GM12864 (cell line): ENCODE measurements around the gene MAST4.

Experiments
- DNase-seq: peaks from one replicate; pipeline ENCODE4 v3.0.0-alpha.2; 2011; ENCODE audit warnings: low read depth
- H3K4me3 ChIP-seq: 2 replicates; pipeline ENCODE4 v1.5.1; 2011; ENCODE audit warnings: mild to moderate bottlenecking, low read depth, low read length, control low read depth
- CTCF ChIP-seq: IDR thresholded peaks from 2 replicates; pipeline ENCODE4 v1.5.1; 2011; ENCODE audit warnings: low read depth, mild to moderate bottlenecking, moderate library complexity, low read length, control low read depth, inconsistent platforms; ENCODE audit errors: missing control alignments

Gene MAST4

GRCh38 chr5:66603164-66603563 is 7.0 kb downstream of the MAST4 start:
- no peak for DNase-seq
- TF ChIP-seq CTCF: no peak
- H3K4me3 ChIP-seq: no peak overlapping the region

- TF ChIP-seq CTCF: no peak
- H3K4me3 ChIP-seq: no peak overlapping the region
- DNase-seq: no peak
Observed at GRCh38 chr5:66603881-66604280, 7.7 kb downstream of the MAST4 start.

- H3K4me3 ChIP-seq: no peak overlapping the region
- TF ChIP-seq CTCF: no peak
- DNase-seq: no peak
Observed at GRCh38 chr5:66606713-66607112, 10.5 kb downstream of the MAST4 start.

- no peak for DNase-seq
- no peak overlapping the region for H3K4me3 ChIP-seq
- no peak for TF ChIP-seq CTCF
Observed at GRCh38 chr5:66608501-66608900, 12.3 kb downstream of the MAST4 start.

- no peak overlapping the region for H3K4me3 ChIP-seq
- no peak for DNase-seq
- no peak for TF ChIP-seq CTCF
Observed at GRCh38 chr5:66609615-66610014, 13.4 kb downstream of the MAST4 start.

GRCh38 chr5:66612226-66612625 is 16.0 kb downstream of the MAST4 start:
- no peak for TF ChIP-seq CTCF
- no peak for DNase-seq
- no peak overlapping the region for H3K4me3 ChIP-seq

- TF ChIP-seq CTCF: no peak
- H3K4me3 ChIP-seq: no peak overlapping the region
- DNase-seq: no peak
Observed at GRCh38 chr5:66615136-66615535, 18.9 kb downstream of the MAST4 start.
